LoVo (cell line): ENCODE results near the gene WDR35.

Experiments used
- DNase-seq: peaks from one replicate; pipeline ENCODE4 v3.0.0-alpha.2; 2016; ENCODE audit warnings: low spot score

The WDR35 gene

GRCh38 chr2:19989667-19990415, at the start of gene WDR35:
Gene WDR35 (minus strand): TSS chr2:19990105. CDS start chr2:19990015, 90 bp downstream.
- DNase-seq = peak; percentile 93

- no peak for DNase-seq
These were observed 47.8 kb upstream of the WDR35 start for GRCh38 chr2:20037660-20038059.

GRCh38 chr2:20035955-20036666, 46.2 kb upstream of the WDR35 start:
- DNase-seq = no peak

DNA sequence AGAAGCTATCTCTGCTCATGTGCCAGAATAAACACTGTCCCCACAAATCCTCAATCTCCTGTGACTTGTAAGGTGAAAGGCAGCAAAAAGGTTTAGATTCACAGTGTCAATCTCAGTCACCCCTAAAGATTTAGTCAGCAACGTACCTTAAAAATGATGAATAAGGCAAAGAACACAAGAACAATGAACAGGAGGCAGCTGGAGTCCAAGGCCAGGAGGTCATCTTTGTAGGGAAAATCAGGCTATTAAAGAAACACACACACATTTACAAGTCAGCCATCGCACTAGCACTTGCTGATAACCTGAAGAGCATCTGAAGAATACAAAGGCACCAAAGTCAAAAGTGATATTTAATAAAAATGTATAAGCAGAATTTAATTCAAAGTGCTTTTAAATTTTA, 44.9 kb upstream of the WDR35 start:
- DNase-seq = no peak

DNA sequence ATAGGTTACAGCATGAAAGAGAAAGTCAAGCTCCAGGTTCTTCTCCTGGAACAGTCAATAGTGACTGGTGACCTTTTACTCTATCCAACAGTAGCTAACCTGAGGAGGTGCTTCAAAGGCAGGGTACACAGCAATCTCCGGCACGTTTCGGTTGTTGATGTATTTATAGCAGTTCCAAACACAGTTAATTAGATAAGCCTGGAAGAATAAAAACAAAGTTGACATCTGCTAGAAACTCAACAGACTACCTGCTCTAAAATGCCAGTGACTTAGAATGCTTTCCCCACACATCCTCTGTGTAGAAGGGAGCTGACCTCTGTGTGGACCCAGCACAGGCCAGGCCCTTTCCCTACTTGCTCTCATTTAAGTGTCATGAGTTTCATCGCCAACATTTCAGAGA, 44.3 kb upstream of the WDR35 start:
- no peak for DNase-seq

GRCh38 chr2:20033322-20033721, 43.4 kb upstream of the WDR35 start:
- no peak for DNase-seq

GRCh38 chr2:20030224-20030623, 40.3 kb upstream of the WDR35 start:
- no peak for DNase-seq

DNA sequence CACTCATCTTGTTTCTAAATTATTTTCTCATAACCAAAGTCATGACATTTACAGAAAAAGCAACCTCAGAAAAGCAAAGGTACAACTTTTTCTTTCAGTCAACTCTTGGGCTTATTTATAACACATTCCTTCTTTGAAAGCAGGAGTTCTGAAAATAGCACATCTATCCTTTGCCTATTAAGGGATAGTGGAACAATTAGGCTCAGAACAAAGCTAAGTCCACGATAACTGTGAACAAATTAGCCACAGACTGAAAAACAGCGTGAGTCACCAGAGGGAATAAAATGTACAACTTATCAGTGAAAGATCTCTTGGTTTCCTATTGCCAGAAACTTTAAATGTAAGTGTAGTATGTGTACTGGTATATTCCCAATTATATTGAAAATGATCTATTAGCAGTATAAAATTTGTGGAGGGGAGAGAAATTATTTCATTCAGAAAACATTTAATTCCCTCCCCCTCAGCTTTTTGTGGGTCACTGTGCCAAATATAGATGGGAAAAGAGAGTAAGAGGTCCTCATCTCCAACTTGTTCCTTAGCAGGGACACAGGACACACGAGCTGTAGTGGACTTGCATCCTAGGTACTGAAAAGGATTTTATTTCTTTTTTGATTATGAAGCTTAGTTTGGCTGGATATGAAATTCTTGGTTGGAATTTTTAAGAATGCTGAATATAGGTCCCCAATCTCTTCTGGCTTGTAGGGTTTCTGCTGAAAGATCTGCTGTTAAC, 38.0 kb upstream of the WDR35 start:
- DNase-seq = no peak

- DNase-seq = peak; percentile 23
These were observed 37.4 kb upstream of the WDR35 start for GRCh38 chr2:20027260-20027677.

GRCh38 chr2:20025065-20025786, 35.3 kb upstream of the WDR35 start:
- DNase-seq = no peak

DNA sequence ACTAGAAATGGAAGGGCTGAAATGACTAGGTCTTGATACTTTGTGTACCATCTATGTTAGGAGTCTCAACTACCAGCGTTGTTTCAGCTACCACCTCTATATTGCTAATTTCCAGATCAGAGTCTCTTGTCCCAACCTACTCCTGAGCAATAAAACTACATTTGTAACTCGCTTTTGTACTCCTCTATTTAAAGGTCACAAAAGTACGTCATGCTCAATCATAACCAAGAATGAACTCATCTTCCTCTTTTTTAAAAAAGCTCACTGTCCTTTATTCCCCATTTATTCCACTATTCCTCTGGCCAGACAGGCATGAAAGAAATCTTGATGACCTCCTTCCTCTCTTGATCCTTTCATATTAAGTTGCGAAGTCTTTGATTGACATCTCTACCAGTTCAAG, 33.8 kb upstream of the WDR35 start:
- DNase-seq = no peak

DNA sequence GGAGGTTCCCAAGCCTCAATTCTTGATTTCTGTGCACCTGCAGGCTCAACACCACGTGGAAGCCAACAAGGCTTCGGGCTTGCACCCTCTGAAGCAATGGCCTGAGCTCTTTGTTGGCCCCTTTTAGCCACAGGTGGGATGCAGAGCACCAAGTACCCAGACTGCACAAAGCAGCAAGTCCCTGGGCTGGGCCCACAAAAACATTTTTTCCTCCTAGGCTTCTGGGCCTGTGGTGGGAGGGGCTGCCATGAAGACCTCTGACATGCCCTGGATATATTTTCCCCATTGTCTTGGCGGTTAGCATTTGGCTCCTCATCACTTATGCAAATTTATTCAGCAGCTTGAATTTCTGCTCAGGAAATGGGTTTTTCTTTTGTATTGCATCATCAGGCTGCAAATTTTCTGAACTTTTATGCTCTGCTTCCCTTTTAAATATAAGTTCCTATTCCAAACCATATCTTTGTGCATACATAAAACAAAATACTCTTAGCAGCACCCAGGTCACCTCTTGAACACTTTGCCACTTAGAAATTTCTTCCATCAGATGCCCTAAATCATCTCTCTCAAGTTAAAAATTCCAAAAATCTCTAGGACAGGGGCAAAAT, 31.6 kb upstream of the WDR35 start:
- DNase-seq = no peak

DNA sequence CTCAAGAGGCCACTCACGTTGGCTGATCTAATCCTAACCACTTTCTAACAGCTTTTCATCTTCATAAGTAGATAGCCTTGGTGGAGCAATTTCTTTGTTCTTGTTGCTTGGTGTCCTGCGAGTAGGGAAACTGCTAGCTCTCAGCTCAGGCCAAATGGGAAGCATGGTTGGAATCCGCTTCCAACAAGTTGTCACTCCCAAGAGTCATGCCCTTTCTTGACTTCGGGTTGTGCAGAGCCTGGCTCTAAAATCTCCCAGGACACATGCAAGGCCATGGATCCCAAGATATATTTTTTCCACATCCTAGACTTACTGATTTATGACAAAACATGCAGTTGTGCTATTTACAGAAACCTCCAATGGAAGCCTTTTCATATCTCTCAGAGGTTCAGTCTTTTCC, 29.8 kb upstream of the WDR35 start:
- no peak for DNase-seq

DNA sequence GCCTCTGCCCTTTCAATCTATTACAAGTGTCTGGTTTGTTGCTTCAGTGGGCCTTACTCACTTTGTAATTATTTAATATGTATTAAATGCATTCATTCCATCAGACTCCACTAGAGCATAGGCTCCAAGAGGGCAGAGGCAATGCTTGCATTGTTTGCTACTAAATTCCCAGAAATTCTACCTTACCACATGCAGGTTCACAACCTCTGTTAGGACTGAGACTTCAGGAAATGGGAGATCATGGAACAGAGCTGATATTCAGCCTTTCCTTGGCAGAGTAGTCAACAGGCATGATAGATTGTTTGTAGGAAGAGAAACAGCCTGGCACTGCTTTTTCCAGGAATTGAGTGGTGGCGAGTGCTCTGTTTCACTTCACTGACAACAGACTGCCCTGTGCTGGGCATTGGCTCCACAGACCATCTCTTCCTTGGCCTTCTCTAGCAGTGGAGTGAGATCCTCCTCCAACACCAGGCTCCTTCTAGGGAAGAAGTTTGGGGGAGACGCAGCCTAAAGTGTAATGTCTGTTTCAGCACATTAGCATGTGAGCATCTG, 28.8 kb upstream of the WDR35 start:
- DNase-seq = no peak

- DNase-seq = no peak
These were observed 26.4 kb upstream of the WDR35 start for GRCh38 chr2:20016346-20016745.

DNA sequence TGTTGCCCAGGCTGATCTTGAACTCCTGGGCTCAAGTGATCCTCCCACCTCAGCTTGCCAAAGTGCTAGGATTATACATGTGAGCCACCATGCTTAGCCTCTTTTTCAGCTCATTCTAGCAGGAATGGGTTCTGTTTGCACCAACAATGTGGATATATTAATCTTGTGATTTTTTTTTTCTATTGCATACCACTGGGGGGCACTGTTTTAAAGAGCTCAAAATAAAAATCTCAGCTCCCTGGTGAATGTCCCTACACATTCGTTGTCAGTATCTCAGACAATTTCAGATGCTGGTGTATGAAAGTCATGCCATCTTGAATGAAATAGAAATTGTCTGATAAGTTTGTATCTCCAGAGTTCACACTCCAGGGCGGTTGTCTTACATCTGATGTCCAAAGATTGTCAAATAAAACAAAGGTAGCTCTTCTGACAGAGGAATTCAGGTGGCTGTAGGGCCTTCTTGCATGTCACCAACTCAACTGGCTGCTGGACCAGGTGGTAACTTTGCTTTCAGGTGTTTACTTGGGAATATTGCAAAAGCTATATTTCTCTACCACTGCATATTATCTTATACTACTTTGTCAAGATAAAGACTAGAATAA, 25.7 kb upstream of the WDR35 start:
- DNase-seq = peak; percentile 51

- DNase-seq = no peak
These were observed 23.4 kb upstream of the WDR35 start for GRCh38 chr2:20013126-20013849.

- peak; percentile 67 for DNase-seq
These were observed 22.6 kb upstream of the WDR35 start, which contains the start of gene MATN3 for GRCh38 chr2:20012282-20013125. Gene MATN3 (minus strand): TSS chr2:20012668. CDS start chr2:20012631, 37 bp downstream.

GRCh38 chr2:20012032-20012281, 22.1 kb upstream of the WDR35 start:
- no peak for DNase-seq
